GM19025 (cell line): ENCODE results near the gene CMTR1.
"Not testable (repeated sequence)": the region's sequence is repeated elsewhere in the genome, so short reads cannot be mapped to it uniquely, and the experiment has no call there.

Experiments
- ATAC-seq: cut with Tn5 transposase; IDR thresholded peaks from one replicate; pipeline ENCODE4 v1.9.1; 2021; ENCODE audit warnings: mild to moderate bottlenecking, low read depth, moderate library complexity; ENCODE audit not compliant: unreplicated experiment

Gene CMTR1

GRCh38 chr6:37490536-37491170, 57.6 kb downstream of the CMTR1 start:
- no peak for ATAC-seq

GRCh38 chr6:37491171-37491829, 58.3 kb downstream of the CMTR1 start:
- ATAC-seq: no peak

GRCh38 chr6:37491830-37492208, 58.8 kb downstream of the CMTR1 start:
- ATAC-seq: no peak

GRCh38 chr6:37492236-37492972, 59.4 kb downstream of the CMTR1 start:
- ATAC-seq: no peak

- ATAC-seq: no peak
Measured at GRCh38 chr6:37492991-37493660, 60.1 kb downstream of the CMTR1 start.

- no peak for ATAC-seq
Measured at GRCh38 chr6:37493661-37493995, 60.6 kb downstream of the CMTR1 start.

GRCh38 chr6:37495244-37495934, 62.4 kb downstream of the CMTR1 start:
- ATAC-seq: no peak

GRCh38 chr6:37496951-37497885, 64.2 kb downstream of the CMTR1 start:
- no peak for ATAC-seq

GRCh38 chr6:37499433-37500293, 66.6 kb downstream of the CMTR1 start, which contains the start of gene CCDC167:
TSS of gene CCDC167 (minus strand) at chr6:37499893. CDS start at chr6:37499863, 30 bp downstream.
- ATAC-seq: peak; percentile 86

GRCh38 chr6:37500294-37500608, 67.2 kb downstream of the CMTR1 start:
- ATAC-seq: no peak

GRCh38 chr6:37500904-37501303, 67.9 kb downstream of the CMTR1 start:
- not testable (repeated sequence) for ATAC-seq

- ATAC-seq: no peak
Measured at GRCh38 chr6:37501632-37502491, 68.8 kb downstream of the CMTR1 start.

GRCh38 chr6:37502703-37503291, 69.8 kb downstream of the CMTR1 start:
- no peak for ATAC-seq

GRCh38 chr6:37503309-37503965, 70.4 kb downstream of the CMTR1 start:
- no peak for ATAC-seq

GRCh38 chr6:37504024-37504423, 71.0 kb downstream of the CMTR1 start:
- ATAC-seq: no peak

GRCh38 chr6:37506479-37506878, 73.5 kb downstream of the CMTR1 start:
- ATAC-seq: no peak

- ATAC-seq: no peak
Measured at GRCh38 chr6:37507077-37507476, 74.1 kb downstream of the CMTR1 start.
